Measurements from ENCODE around the gene C1orf198. TPM values are rescaled to one million over a fixed set of nuclear protein-coding genes. Genes with fewer than 3 reads are reported as not detected.

Gene C1orf198
- total and polyA plus RNA-seq, 2 of the 4 experiments (the other 2 are of a cell fraction): 67.4 to 76.2 TPM

- Histone ChIP-seq H4K20me1 (ENCODE audit: insufficient read depth, low read length) (peaks cover 40% of the 10 kb centered on the region), H3K9me3 (ENCODE audit: control insufficient read depth, insufficient read depth, low read length) (no peaks in the 10 kb centered on the region), H3K56ac (ENCODE audit: extremely low read depth, insufficient read depth, low read length) (no peak overlapping the region), H3K27ac (ENCODE audit: insufficient read depth, low read length) (no peak overlapping the region), H3K18ac (ENCODE audit: low read depth, low read length) (no peak overlapping the region), H2AK5ac (ENCODE audit: low read depth, low read length) (no peak overlapping the region), H4K5ac (ENCODE audit: low read depth, low read length) (no peak overlapping the region), H2BK20ac (ENCODE audit: low read depth, low read length) (no peak overlapping the region), H3K9me1 (ENCODE audit: insufficient read depth, low read length) (peaks cover 17% of the 10 kb centered on the region), H3K4ac (ENCODE audit: low read depth, low read length) (no peak overlapping the region), H2BK15ac (ENCODE audit: low read depth, low read length) (no peak overlapping the region), H3K4me3 (ENCODE audit: insufficient read depth, low read depth, low read length) (no peak overlapping the region), H2BK5ac (ENCODE audit: low read depth, low read length, poor library complexity, severe bottlenecking) (no peak overlapping the region), H3K36me3 (ENCODE audit: control insufficient read depth, insufficient read depth, low read length) (peaks cover 53% of the 10 kb centered on the region), H4K91ac (ENCODE audit: insufficient read depth, low read depth, low read length) (no peak overlapping the region), H2BK120ac (ENCODE audit: low read depth, low read length) (no peak overlapping the region), H2AFZ (replicated peaks; ENCODE audit: low read length, poor library complexity) (no peak overlapping the region), H3K27me3 (ENCODE audit: control insufficient read depth, insufficient read depth, low read length) (no peaks in the 10 kb centered on the region), H2AK9ac (replicated peaks; ENCODE audit: low read depth, low read length, poor library complexity) (no peak overlapping the region), H3K23ac (ENCODE audit: low read depth, low read length) (no peak overlapping the region), H3K79me1 (ENCODE audit: low read depth in 1 of 2, low read length in 2 of 2) (peaks cover 37 to 63% of the 10 kb centered on the region in 2 experiments), H3K4me1 (ENCODE audit: control insufficient read depth, insufficient read depth, low read length) (no peaks in the 10 kb centered on the region), H3K9ac (ENCODE audit: low read depth, low read length) (no peak overlapping the region), H4K8ac (ENCODE audit: low read depth in 2 of 2, low read length in 2 of 2) (no peak overlapping the region), H3K4me2 (ENCODE audit: low read depth, low read length) (no peak overlapping the region), H3K14ac (replicated peaks; ENCODE audit: low read depth, low read length) (no peak overlapping the region)
- BruUV-seq (replicated peaks): no TSS peak
- in situ Hi-C loops (cut with MboI; ENCODE audit: low sequenced_read_pairs) (no loop called here), intact Hi-C loops (cut with micrococcal nuclease) (no loop called here), dilution Hi-C loops (cut with HindIII; ENCODE audit: low sequenced_read_pairs, unreplicated experiment) (no loop called here)
- DNase-seq (no peak), ATAC-seq (ENCODE audit: low read depth) (no peak)
- TF ChIP-seq FOS (IDR thresholded peaks at IDR 0.05; ENCODE audit: low read depth, low read length) (no peak), USF2 (IDR thresholded peaks at IDR 0.05; ENCODE audit: low read depth, low read length) (no peak), SMC3 (IDR thresholded peaks at IDR 0.05; ENCODE audit: low read depth, low read length) (no peak), CEBPB (IDR thresholded peaks at IDR 0.05; ENCODE audit: low read depth, low read length) (no peak), RCOR1 (IDR thresholded peaks at IDR 0.05; ENCODE audit: insufficient replicate concordance, low read length) (no peak), BHLHE40 (IDR thresholded peaks at IDR 0.05; ENCODE audit: low read depth, low read length) (no peak)
- ChIA-PET CTCF (no interaction called here), POLR2A (ENCODE audit: unreplicated experiment) (no interaction called here)
- no CpG with 5 or more reads among the region's 10 CpGs for WGBS, 2 experiments (ENCODE audit: extremely low coverage in 2 of 2, insufficient read length in 1 of 2)
These were observed 29.1 kb downstream of the C1orf198 start for GRCh38 chr1:230839173-230839572.

Data from IMR-90 (cell line).